Activated T-cell treated with anti-CD3 and anti-CD28 coated beads for 24 hours (primary cell): ENCODE data around the gene PRDM15.

ENCODE experiments used
- DNase-seq: peaks from one replicate; pipeline ENCODE4 v3.0.0-alpha.2; 2020; ENCODE audit warnings: low read depth

Gene PRDM15

GRCh38 chr21:41885341-41886024 lies 6.3 kb upstream of the PRDM15 start:
- DNase-seq: no peak

DNA sequence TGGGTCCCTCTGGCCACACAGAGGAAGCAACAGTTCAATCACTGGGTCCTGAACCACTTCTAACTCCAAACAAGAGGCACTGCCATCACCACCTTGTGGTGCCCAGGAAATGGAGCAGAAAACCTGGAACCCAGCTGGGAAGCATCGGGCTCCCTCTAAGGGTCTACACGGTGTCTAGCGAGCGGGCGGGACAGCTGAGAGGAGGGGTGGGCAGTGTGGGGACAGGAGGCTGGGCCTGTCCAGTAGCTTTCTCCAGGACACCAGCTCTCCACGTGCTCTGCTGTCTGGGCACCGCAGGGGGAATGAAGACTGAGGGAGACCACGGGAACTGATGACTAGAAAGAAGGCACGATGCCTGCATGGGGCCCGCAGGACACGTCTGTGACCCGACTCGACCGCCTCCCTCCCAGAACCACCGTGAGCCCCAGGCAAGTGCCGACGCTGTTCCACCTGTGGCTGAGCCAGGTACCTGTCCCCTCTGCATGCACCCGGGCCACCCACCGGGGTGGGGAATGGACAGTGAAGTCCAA lies 5.4 kb upstream of the PRDM15 start:
- no peak for DNase-seq

DNA sequence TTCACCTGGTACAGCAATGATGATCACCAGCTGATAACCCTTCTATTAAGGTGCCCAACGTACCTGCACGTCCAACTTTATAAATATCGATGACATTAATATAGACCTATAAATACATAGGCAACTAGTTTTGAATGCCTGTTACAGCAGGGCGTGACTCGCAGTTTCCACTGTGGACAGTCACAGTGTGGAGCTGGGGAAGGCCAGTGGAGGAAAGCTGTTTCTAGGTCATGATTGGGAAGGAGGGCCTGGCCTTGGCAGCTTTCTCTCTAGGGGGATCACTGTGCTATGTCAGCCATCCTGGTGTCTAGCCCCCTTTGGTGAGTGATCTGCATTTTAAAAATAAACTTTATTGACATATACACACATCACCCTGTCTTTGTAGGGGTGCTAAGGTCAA lies 4.4 kb upstream of the PRDM15 start:
- no peak for DNase-seq

DNA sequence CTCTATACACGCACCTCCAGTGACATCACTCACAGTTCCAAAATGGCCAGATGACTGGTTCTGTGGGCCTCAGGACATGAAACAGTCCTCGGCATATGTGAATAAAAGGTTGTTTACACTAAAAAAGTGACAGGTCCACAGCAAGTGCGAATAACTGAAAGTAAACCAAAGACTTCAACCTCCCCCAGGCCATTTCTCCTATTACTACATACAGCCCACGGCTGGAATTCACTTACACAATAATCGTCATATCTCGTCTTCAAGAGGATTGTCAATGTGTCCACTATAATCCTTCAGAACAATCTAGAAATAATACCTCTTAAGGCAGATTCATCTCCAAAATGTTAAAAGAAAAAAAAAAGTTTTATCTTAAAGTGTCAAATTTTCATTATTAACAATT lies 1.9 kb upstream of the PRDM15 start:
- DNase-seq: no peak

GRCh38 chr21:41880153-41880552 lies 1.0 kb upstream of the PRDM15 start:
- DNase-seq: no peak

GRCh38 chr21:41878831-41879189 lies 334 bp downstream of the PRDM15 start:
- DNase-seq: peak; percentile 72

- DNase-seq: no peak
These were observed 978 bp downstream of the PRDM15 start for GRCh38 chr21:41877901-41878830.

- no peak for DNase-seq
These were observed 2.1 kb downstream of the PRDM15 start for GRCh38 chr21:41876928-41877652.

DNA sequence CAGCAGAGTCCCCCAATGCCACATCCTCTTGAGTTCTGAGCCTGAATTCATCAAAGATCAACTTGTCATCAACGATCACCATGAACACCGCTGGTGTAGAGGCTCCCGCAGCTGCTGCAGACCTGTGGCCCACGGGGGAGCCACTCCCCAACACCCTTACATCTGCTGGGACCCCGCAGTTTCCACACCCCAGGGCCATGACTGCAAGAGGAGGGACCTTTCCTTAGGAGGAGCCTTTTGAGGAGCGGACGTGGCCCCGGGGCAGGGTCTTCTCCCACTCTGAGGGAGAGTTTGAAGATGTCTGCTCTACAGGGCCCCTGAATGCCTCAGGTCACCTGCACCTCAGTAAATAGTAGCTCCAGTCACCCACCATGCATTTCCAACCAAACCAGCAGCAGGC lies 2.7 kb downstream of the PRDM15 start:
- no peak for DNase-seq

DNA sequence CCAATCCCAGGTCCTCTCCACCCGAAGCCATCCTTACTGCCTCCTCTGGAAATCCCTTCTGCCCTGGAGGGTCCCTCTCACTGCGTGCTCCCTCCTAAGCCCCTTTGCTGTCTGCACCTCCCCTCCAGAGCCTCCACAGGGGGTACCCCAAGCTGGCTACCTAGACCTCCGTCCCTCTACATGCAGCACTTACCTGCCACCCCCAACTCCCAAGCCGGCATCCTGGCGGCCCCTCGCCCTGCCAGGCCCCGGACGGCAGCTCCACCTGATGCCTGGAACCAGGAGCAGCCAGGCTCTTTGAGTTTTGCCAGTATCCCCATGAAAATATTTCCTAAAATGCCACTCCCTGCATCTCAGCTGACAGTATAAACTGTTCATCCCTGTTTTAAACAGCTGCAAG lies 4.1 kb downstream of the PRDM15 start:
- no peak for DNase-seq

- DNase-seq: no peak
These were observed 4.5 kb downstream of the PRDM15 start for GRCh38 chr21:41874611-41875010.

DNA sequence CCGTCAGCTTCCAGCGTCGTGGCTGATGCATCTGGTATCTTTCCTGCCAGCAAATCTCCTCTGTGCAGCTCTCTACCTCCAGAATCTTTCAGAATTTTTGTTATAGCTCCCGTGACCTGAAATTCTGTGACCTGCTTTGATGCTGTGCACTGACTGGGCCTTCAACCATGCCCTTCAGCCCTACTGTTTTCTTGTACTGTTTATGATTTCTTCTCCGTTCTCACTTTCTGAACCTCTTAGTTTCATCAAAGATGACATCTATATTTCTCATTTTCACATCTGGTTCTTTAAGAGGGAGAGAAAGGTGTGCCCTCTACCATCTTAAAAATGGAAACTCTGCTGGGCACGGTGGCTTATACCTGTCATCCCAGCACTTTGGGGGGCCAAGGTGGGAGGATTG lies 5.7 kb downstream of the PRDM15 start:
- no peak for DNase-seq

DNA sequence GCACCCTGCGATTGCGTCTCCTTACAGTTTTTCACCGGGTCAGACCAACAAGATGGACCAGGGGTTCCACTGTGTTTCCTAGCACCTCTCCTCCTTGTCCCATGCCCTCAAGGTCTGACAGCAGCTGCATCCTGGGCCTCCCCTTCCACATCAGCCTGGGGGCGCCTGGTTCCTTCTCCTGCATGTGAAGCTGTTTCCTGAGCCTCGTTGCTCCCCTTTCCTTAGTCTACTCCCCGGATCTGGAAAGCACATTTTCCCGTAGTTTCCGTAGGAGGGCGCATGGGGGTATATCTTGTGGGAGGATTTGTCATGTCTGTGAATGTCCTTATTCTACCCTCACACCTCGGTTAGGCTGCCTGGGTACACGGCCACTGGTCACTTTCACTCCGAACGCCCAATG lies 6.1 kb downstream of the PRDM15 start:
- DNase-seq: no peak

DNA sequence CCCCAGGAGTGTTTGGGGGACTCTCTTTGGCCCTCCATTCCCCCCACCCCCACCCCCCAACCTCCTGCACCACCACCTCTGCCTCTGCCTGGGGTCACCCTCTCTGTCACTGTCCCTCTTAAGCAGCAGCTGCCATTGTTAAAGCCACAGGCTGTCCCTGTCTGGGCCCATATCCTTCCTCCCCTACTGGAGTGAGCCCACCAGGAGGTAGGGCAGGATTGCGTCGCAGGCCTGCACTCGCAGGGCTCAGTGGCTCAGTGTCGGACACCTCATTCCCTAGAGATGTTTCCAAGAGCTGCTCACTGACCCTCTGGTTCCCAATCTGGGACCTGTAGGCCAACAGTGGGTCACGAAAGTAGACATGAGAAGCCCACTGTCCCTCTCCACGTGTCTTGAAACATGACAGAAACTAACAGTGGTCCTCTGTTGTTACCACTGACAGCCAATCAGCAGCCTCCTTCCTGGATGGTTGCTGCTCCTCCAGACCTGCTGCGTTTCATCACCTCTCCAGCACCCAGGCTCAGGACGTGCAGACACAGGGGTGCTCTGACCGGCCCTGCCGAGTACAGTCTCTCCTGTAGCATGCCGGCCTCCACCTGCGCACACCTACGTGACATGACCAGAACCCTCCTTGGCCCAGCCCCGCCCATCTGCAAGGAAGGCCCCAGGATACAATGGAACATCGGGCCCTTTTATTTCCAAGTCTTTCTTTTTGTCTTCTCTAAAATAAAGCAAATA lies 7.7 kb downstream of the PRDM15 start:
- DNase-seq: no peak

DNA sequence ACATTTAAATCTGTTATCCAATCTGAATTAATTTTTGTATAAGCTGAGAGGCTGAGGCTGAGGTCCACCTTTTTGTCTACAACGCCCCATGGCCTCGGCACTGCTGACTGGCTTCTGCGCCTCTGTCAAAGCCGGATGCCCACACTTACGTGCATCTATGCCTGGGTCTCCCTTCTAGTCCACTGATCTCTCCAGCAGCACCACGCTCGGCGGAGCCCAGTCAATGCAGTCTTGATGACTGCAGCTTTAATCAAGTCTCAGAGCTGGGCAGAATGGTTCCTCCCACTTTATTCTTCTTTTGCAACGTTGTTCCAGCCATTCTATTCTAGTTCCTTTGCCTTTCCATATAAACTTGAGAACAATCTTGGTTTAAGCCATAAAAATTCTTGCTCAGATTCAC lies 9.4 kb downstream of the PRDM15 start:
- DNase-seq: no peak

DNA sequence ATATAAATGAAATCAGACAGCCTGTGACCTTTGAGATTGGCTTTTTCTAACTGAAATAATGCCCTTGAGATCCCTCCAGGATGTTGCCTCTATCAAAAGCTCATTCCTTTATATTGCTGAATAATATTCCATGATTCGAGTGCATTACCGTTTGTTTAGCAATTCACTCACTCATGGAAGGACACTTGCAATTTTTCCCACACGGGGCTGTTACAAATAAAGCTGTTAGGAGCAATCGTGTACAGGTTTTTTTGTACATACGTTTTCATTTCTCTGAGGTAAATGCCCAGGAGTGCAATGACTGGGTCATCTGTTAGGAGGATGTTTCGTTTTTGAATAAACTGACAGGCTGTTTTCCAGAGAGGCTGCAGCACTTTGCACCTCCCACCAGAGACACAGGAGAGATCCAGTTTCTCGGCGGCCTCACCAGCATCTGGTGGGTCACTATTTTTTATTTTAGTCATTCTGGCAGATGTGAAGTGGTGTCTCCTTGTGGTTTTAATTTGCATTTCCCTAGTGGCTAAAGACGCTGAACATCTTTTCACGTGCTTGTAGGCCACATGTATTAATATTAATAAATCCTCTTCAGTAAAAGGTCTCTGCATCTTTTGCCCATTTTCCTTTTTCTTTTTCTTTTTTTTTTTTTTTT lies 11.0 kb downstream of the PRDM15 start:
- no peak for DNase-seq

- no peak for DNase-seq
These were observed 11.8 kb downstream of the PRDM15 start for GRCh38 chr21:41867313-41867712.

GRCh38 chr21:41866274-41866809 lies 12.8 kb downstream of the PRDM15 start:
- DNase-seq: no peak

GRCh38 chr21:41865002-41865777 lies 14.0 kb downstream of the PRDM15 start:
- no peak for DNase-seq

GRCh38 chr21:41864311-41865001 lies 14.7 kb downstream of the PRDM15 start:
- DNase-seq: no peak
